HepG2 (cell line): Measurements from ENCODE around the gene TUBB. TPM values are rescaled to one million over a fixed set of nuclear protein-coding genes. Genes with fewer than 3 reads are reported as not detected.

Source experiments
- ATAC-seq: fragments of 200-7000 bp; cut with Tn5 transposase; 3 replicates; pipeline ENCODE4 v1.9.1; 2020; ENCODE audit warnings: mild to moderate bottlenecking, moderate library complexity
- BruUV-seq: library from RNA; stranded (reverse); fragments of 400-500 nt; replicated peaks from 2 replicates; lab custom pipeline; 2021; lab: Mats Ljungman, UMichigan
- CTCF ChIA-PET: fragments of 300-600 bp; formaldehyde crosslinking; extraction: SDS; loops from one replicate; lab custom pipeline; 2021; ENCODE audit warnings: low total read pairs, inconsistent platforms, low intra/inter-chr PET ratio; lab: Yijun Ruan, JAX
- POLR2A ChIA-PET: fragments of 350-600 bp; sonication (Branson Sonifier 250); formaldehyde crosslinking; loops from one replicate; lab custom pipeline; 2020; ENCODE audit warnings: antibody characterized with exemption, inconsistent platforms; lab: Yijun Ruan, JAX
- DNase-seq: peaks from one replicate; pipeline ENCODE4 v3.0.0-alpha.2; 2015; ENCODE audit warnings: low spot score
- FAIRE-seq: peaks from 3 replicates; lab custom pipeline; 2011; peaks lifted over from hg19 to GRCh38; lab: Jason Lieb, UNC
- H2AFZ ChIP-seq: one replicate; pipeline ENCODE4 v1.6.1; 2011; ENCODE audit warnings: low read length, inconsistent platforms
- H3K27ac ChIP-seq: fragments of 300-600 bp; 3 replicates; pipeline ENCODE4 v1.8.0; 2011; ENCODE audit warnings: mixed run types, mild to moderate bottlenecking, mixed read lengths, low read length, inconsistent platforms; ENCODE audit not compliant: insufficient read depth; ENCODE audit errors: extremely low read length
- H3K27me3 ChIP-seq, 2 experiments: fragments of 200-600 bp in 1 of 2; 2 replicates in 1 of 2; 3 replicates in 1 of 2; pipeline versions ENCODE4 v1.6.0 to v1.8.0; 2011; ENCODE audit warnings: low read length in 2 of 2, mild to moderate bottlenecking in 2 of 2, moderate library complexity in 2 of 2, inconsistent platforms in 1 of 2; ENCODE audit not compliant: insufficient read depth in 2 of 2, control insufficient read depth in 1 of 2
- H3K36me3 ChIP-seq, 2 experiments: fragments of 200-600 bp in 1 of 2; replicated peaks in 1 of 2; 2 replicates in 1 of 2; 3 replicates in 1 of 2; pipeline versions ENCODE4 v1.5.1 to v1.8.0; 2011; ENCODE audit warnings: low read length in 2 of 2, inconsistent platforms in 1 of 2; ENCODE audit not compliant: insufficient read depth in 2 of 2, control insufficient read depth in 1 of 2
- H3K4me1 ChIP-seq: 2 replicates; pipeline ENCODE4 v1.5.1; 2012; ENCODE audit warnings: low read length, inconsistent platforms; ENCODE audit not compliant: insufficient read depth
- H3K4me2 ChIP-seq: 2 replicates; pipeline ENCODE4 v1.6.0; 2011; ENCODE audit warnings: low read depth, low read length, inconsistent platforms
- H3K4me3 ChIP-seq, 3 experiments: fragments of 200-600 bp in 1 of 3; sonication (generic), shearing (Covaris generic) in 1 of 3; replicated peaks in 1 of 3; 2 replicates each; pipeline ENCODE4 v1.5.1; 2011 to 2016; ENCODE audit warnings: low read length in 3 of 3, inconsistent platforms in 2 of 3, low read depth in 2 of 3, mild to moderate bottlenecking in 2 of 3, control low read depth in 1 of 3, mixed read lengths in 1 of 3; ENCODE audit not compliant: insufficient read depth in 1 of 3
- H3K79me2 ChIP-seq: one replicate; pipeline ENCODE4 v1.6.1; 2011; ENCODE audit warnings: low read length, inconsistent platforms; ENCODE audit not compliant: insufficient read depth
- H3K9ac ChIP-seq: 2 replicates; pipeline ENCODE4 v1.6.0; 2011; ENCODE audit warnings: mild to moderate bottlenecking, low read depth, low read length, inconsistent platforms; ENCODE audit not compliant: insufficient read depth
- H3K9me3 ChIP-seq: 2 replicates; pipeline ENCODE4 v1.5.1; 2012; ENCODE audit warnings: mild to moderate bottlenecking, low read length
- H4K20me1 ChIP-seq: 2 replicates; pipeline ENCODE4 v1.6.0; 2011; ENCODE audit warnings: inconsistent platforms, mild to moderate bottlenecking, low read length, moderate library complexity; ENCODE audit not compliant: insufficient read depth
- CAMTA2 ChIP-seq: sonication (generic); formaldehyde crosslinking; IDR thresholded peaks from 2 replicates; pipeline ENCODE4 v1.4.0; 2020; ENCODE audit warnings: mild to moderate bottlenecking, missing genetic modification reagents, borderline replicate concordance
- HDAC6 ChIP-seq: fragments of 200-600 bp; sonication (generic); IDR thresholded peaks from 2 replicates; pipeline ENCODE4 v1.7.0; 2017; ENCODE audit warnings: mild to moderate bottlenecking, antibody characterized with exemption, low read length, low read depth
- HNF4A ChIP-seq: sonication (generic); formaldehyde crosslinking; IDR thresholded peaks from 2 replicates; pipeline ENCODE4 v1.4.0; 2020; ENCODE audit warnings: missing genetic modification reagents
- KLF13 ChIP-seq: sonication (generic); formaldehyde crosslinking; IDR thresholded peaks from 2 replicates; pipeline ENCODE4 v1.4.0; 2020; ENCODE audit warnings: mild to moderate bottlenecking, missing genetic modification reagents
- PRDM10 ChIP-seq: sonication (generic); formaldehyde crosslinking; IDR thresholded peaks from 2 replicates; pipeline ENCODE4 v1.4.0; 2020; ENCODE audit warnings: low read depth, missing genetic modification reagents
- RAD21 ChIP-seq: fragments of 450-650 bp; formaldehyde crosslinking; IDR thresholded peaks from 2 replicates; pipeline ENCODE4 v1.5.0; 2020; ENCODE audit warnings: mild to moderate bottlenecking
- SYNCRIP ChIP-seq: fragments of 200-400 bp; formaldehyde crosslinking; IDR thresholded peaks from 2 replicates; pipeline ENCODE4 v1.6.1; 2018; ENCODE audit warnings: mild to moderate bottlenecking, low read depth, low read length; ENCODE audit not compliant: insufficient read depth
- ZBTB44 ChIP-seq: sonication (generic); formaldehyde crosslinking; IDR thresholded peaks from 2 replicates; pipeline ENCODE4 v1.4.0; 2020; ENCODE audit warnings: missing genetic modification reagents
- ZFAT ChIP-seq: sonication (generic); formaldehyde crosslinking; conservative IDR thresholded peaks from 2 replicates; pipeline ENCODE4 v1.8.1; 2023; ENCODE audit warnings: missing genetic modification reagents, inconsistent platforms
- ZNF296 ChIP-seq: sonication (generic); formaldehyde crosslinking; conservative IDR thresholded peaks from 2 replicates; pipeline ENCODE4 v1.5.0; 2020; ENCODE audit warnings: mild to moderate bottlenecking, missing genetic modification reagents
- ZNF34 ChIP-seq: sonication (generic); formaldehyde crosslinking; IDR thresholded peaks from 2 replicates; pipeline ENCODE4 v1.4.0; 2020; ENCODE audit warnings: mild to moderate bottlenecking, missing genetic modification reagents, borderline replicate concordance
- ZNF432 ChIP-seq: sonication (generic); formaldehyde crosslinking; IDR thresholded peaks from 2 replicates; pipeline ENCODE4 v1.5.0; 2020; ENCODE audit warnings: missing genetic modification reagents, mild to moderate bottlenecking, borderline replicate concordance
- ZNF619 ChIP-seq: sonication (generic); formaldehyde crosslinking; IDR thresholded peaks from 2 replicates; pipeline ENCODE4 v1.4.0; 2020; ENCODE audit warnings: mild to moderate bottlenecking, missing genetic modification reagents
- WGBS: methylation state at CpG from one replicate; pipeline ENCODE4 v1.1.6; 2017; ENCODE audit warnings: low lambda C conversion rate; 5-methylcytosine and 5-hydroxymethylcytosine counted together
- in situ Hi-C: cut with HindIII; loops from 2 replicates; pipeline ENCODE4 v1.10.0; 2017; ENCODE audit warnings: low pct_unique_long_range_greater_than_20kb; ENCODE audit not compliant: extremely low pct_ligation_motif_present
- intact Hi-C: fragments of 100-400 bp; cut with micrococcal nuclease; formaldehyde crosslinking; loops from one replicate; pipeline ENCODE4 v1.10.0; 2022; ENCODE audit not compliant: unreplicated experiment
- polyA plus RNA-seq, 8 experiments: library from polyadenylated mRNA; depleted of rRNA in 3 of 8; stranded (reverse) in 7 of 8; unstranded in 1 of 8; fragments of >200 nt; fragmentation: Illumina TruSeq in 4 of 8; extraction: Trizol in 4 of 8; gene quantifications; 2 replicates each; pipeline versions ENCODE4 v1.2.1 to v1.2.3, GENCODE V29; 2011 to 2016; ENCODE audit warnings: low read depth in 4 of 8, missing spikeins in 1 of 8, mixed read lengths in 1 of 8; ENCODE audit not compliant: insufficient read depth in 1 of 8
- total RNA-seq, 5 experiments: library from RNA; depleted of rRNA; stranded (reverse); fragments of >200 nt; fragmentation: Illumina TruSeq; extraction: Trizol; gene quantifications; 2 replicates each; pipeline ENCODE4 v1.2.3, GENCODE V29; 2016; ENCODE audit warnings: low read depth in 1 of 5
- TF ChIP-seq, protein P1 (sequence below): sonication (generic); formaldehyde crosslinking; IDR thresholded peaks from 2 replicates; pipeline ENCODE4 v1.4.0; 2020; ENCODE audit warnings: missing genetic modification reagents

Gene TUBB
- total and polyA plus RNA-seq, 2 of the 13 experiments (the other 11 are each of a cell fraction or from before 2014, with no cell fraction given) = 911 to 1,163 TPM

- in situ Hi-C loops (loop anchor here (25.0 kb wide), 1 partner anchor 402 kb away; no protein-coding TSS in a partner anchor), intact Hi-C loops (no loop called here)
- FAIRE-seq (no peak), ATAC-seq (no peak), DNase-seq (no peak)
- Histone ChIP-seq H4K20me1 (no peaks in the 10 kb centered on the region), H3K27ac (no peak overlapping the region), H3K9me3 (no peaks in the 10 kb centered on the region), H3K4me1 (peaks cover 71% of the 10 kb centered on the region), H3K4me3 (no peak overlapping the region; a peak in 1 of 6 replicates), H3K9ac (no peak overlapping the region), H3K79me2 (no peaks in the 10 kb centered on the region), H3K4me2 (no peak overlapping the region; the same call in 1 of the 2 replicates), H2AFZ (no peak overlapping the region), H3K27me3 (no peaks in the 10 kb centered on the region), H3K36me3 (no peaks in the 10 kb centered on the region)
- WGBS = 93% methylated on average over 29 of the region's 29 CpGs
- no TSS peak for BruUV-seq
- CTCF ChIA-PET = interaction anchor here (1.0 kb wide), 1 partner anchor 37 kb away, joined by 4 read pairs; no protein-coding TSS in a partner anchor
- POLR2A ChIA-PET = interaction anchor here (2.5 kb wide), 1 partner anchor 37 kb away, joined by 10 read pairs; no protein-coding TSS in a partner anchor
- TF ChIP-seq CAMTA2 (no peak), ZFAT (CRISPR knock-in tag) (no peak), ZNF619 (CRISPR knock-in tag) (no peak), SYNCRIP (no peak), ZNF34 (CRISPR knock-in tag) (no peak), PRDM10 (CRISPR knock-in tag) (no peak), ZNF296 (CRISPR knock-in tag) (no peak), HNF4A (CRISPR knock-in tag) (no peak), ZBTB44 (CRISPR knock-in tag) (no peak), ZNF432 (CRISPR knock-in tag) (no peak), HDAC6 (no peak), KLF13 (CRISPR knock-in tag) (no peak), RAD21 (CRISPR knock-in tag) (no peak)
- TF ChIP-seq, protein P1, sequence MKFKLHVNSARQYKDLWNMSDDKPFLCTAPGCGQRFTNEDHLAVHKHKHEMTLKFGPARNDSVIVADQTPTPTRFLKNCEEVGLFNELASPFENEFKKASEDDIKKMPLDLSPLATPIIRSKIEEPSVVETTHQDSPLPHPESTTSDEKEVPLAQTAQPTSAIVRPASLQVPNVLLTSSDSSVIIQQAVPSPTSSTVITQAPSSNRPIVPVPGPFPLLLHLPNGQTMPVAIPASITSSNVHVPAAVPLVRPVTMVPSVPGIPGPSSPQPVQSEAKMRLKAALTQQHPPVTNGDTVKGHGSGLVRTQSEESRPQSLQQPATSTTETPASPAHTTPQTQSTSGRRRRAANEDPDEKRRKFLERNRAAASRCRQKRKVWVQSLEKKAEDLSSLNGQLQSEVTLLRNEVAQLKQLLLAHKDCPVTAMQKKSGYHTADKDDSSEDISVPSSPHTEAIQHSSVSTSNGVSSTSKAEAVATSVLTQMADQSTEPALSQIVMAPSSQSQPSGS (CRISPR knock-in tag) = no peak
Observed at GRCh38 chr6:30685157-30686008, 34.8 kb upstream of the TUBB start.
